Activated T-helper 9 cell treated with anti-CD3 and anti-CD28 coated beads, Interleukin-2, amount 50 U/mL, for 16 hours (primary cell): ENCODE results near the gene MRPL21.

Source experiments
- DNase-seq: peaks from one replicate; pipeline ENCODE4 v3.0.0-alpha.2; 2020; ENCODE audit warnings: low read depth

Gene MRPL21

DNA sequence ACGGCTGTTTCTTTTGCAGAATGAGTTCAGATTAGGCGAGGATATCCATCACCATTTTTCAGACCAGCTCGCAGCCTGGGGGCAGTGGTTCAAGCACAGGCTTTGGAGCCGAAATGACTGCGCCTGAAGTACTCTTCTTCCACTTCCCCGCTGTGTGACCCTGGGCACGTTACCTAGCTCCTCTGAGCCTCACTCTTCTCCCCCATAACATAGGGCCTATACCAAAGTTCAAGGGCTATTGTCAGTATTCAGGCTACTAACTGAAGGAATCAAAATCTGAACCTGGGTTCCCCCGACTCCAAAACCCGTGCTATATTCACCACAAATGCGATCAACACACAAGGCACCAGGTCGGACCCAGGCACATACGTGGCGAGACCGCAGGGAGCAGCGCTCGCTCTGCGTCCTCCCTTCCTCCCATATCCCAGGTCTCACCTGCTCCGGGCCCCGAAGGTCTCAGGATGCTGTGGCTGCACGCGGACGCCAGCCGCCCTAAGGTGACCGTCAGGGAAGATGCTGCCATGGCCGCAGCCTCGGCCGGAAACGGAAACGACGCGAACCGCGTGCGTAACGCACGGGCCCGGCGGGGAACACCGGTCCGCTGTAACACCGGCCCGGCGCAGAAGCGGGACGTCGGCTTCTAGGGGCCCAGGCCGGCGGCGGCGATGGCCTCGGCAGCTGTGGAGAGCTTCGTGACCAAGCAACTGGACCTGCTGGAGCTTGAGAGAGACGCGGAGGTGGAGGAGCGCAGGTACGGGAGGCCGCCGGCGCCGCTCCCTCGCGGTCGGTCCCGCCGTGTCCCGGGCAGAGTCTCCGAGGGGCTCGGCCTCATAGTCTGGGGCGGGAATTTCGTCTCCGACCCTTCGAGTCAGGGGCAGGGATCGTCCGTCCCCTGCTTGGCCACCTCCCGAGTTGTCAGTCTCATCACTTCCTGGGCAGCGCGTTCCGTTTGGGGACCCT is at the start of gene MRPL21, which contains the start of gene IGHMBP2:
TSS of gene MRPL21 (minus strand) at position 545 of the 960 bp plus-strand sequence. CDS start at position 523, 22 bp downstream.
TSS of gene IGHMBP2 (plus strand) at position 604 of the 960 bp plus-strand sequence. CDS start at position 666, 62 bp downstream.
- DNase-seq = peak; percentile 76

DNA sequence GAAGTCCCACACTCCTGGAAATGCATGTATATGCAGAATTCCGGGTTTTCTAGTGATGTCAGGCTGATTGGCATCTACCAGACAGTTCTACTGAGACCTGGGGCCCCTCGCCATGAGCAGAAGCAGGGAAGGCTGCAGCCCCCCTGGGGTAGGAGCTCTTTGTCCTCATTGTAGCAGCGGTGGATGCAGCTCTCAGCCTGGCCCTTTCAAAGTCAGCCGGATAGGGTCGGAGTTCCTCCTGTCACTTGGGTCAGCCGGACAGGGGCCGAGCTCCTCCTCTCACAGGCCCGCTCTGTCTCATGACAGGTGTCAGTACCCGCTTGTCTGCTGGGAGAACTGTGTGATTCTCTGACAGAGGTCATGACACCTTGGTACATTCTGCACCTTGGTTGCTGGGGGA is 47.1 kb upstream of the MRPL21 start:
- DNase-seq = no peak

- no peak for DNase-seq
Observed at GRCh38 chr11:68950270-68950669, 46.6 kb upstream of the MRPL21 start.

- no peak for DNase-seq
Observed at GRCh38 chr11:68948935-68949334, 45.3 kb upstream of the MRPL21 start.

DNA sequence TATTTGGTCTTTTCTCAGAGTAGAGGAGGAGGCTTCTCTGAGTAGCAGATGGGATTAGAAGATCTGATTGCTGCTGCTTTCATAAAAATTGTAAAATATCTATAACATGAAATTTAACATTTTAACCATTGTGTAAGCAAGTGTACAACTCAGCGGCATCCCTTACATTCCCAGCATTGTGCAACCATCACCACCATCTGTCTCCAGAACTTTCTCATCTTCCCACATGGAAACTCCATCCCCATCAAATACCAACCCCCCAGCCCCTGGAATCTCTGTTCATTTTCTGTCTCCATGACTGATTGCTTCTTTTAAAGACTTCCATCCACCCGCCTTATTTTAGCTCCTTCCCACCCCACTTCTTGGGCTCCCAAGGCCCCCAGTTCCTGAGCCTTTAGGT is 44.9 kb upstream of the MRPL21 start:
- DNase-seq = no peak

GRCh38 chr11:68947151-68947550 is 43.5 kb upstream of the MRPL21 start:
- no peak for DNase-seq

DNA sequence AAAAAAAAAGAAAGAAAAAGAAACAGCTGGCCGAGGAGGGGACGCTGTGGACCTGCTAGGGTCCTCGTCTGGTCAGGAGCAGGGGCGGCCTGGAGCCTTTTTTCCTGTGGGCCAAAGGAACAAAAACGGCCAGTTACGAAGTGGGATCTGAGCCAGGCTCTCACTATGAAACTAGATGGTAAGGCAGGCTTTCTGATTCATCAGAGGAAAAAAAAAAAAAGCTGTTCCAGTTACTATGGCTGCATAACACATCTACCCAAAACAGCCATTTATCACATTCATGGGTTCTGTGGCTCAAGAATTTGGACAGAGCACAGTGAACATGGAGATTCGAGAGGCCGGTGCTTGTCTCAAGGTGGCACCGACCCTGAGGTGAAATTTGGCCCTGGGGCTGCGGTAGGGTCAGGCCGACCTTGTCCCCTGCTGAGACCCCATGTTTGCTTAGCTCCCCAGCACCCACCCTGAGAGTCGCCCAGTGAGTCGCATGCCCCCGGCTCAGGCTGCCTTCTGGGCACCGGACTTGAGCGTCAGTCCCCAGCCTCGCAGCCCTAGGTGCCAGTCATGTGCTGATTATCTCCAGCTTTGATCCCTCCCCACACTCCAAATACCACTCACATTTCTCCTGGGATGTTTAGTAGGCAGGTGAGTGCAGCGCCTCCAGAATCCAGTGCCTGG is 42.9 kb upstream of the MRPL21 start:
- DNase-seq = no peak

- no peak for DNase-seq
Observed at GRCh38 chr11:68942751-68943271, 39.2 kb upstream of the MRPL21 start.

- DNase-seq = no peak
Observed at GRCh38 chr11:68942095-68942620, 38.5 kb upstream of the MRPL21 start.

DNA sequence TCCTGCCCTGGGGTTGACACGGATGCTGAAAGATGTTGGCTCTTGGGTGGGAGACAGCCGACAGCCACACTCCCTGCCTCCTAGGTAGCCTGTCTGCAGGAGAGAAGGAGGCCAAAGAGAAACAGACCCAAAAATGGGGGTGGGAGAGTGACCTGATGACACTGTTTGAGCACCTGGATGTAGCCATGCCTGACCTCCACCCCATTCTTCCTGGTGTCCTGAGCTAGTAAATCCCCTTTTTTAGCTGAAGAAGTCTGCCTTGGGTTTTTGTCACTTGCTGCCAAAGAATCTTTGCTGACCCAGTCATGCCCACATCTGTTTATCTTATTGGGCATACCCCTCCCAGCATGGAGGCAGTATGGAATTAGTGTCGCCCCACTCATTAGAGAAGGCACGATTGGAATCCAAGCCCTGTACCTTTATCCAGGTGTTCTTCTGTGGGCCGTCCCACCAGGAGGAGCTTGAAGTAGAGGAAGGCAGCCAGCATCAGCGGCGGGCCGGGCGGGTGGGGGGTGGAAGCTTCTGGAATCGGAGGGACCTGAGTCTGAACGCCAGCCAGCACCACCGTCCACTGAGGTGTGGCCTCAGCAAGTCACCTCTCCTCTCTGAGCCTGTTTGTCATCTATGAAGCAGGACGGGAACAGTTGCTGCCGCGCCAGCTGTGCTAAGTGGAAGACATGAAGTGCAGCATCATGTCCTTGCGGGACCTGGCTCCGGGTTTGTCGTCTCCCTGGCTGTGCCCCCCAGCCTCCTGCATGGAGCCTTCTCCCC is 37.9 kb upstream of the MRPL21 start:
- DNase-seq = no peak

DNA sequence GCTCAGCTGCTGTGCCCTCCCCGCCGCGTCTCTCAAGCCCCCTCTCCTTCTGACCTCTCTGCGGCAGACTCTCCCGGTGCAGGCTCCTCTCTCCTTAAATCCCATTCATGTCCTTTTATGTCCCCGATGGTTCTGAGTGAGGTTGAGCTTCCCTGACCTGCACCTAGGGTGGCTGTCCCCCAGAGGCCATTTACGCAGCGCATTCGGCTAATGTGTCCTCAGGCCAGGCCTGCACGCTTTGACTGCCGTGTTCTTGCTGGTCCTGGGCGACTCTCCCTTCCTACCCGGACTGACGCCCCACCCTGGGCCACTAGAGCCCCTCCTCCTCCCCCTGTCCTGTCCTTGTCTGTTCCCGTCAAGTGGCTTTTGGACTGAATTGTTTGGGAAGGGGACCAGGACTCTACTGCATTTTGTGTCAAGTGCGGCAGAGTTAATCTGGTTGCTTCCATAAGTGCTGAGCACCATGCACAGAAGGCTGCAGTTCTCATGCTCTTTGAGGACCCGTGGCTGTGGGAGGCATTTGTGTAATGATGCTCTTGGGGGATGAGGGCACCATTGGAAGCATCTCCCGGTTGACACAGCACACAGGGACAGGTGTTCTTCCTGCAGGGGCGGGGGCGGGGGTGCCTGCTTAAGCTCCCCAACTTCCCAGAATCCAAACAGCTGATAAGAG is 37.2 kb upstream of the MRPL21 start:
- DNase-seq = no peak

DNA sequence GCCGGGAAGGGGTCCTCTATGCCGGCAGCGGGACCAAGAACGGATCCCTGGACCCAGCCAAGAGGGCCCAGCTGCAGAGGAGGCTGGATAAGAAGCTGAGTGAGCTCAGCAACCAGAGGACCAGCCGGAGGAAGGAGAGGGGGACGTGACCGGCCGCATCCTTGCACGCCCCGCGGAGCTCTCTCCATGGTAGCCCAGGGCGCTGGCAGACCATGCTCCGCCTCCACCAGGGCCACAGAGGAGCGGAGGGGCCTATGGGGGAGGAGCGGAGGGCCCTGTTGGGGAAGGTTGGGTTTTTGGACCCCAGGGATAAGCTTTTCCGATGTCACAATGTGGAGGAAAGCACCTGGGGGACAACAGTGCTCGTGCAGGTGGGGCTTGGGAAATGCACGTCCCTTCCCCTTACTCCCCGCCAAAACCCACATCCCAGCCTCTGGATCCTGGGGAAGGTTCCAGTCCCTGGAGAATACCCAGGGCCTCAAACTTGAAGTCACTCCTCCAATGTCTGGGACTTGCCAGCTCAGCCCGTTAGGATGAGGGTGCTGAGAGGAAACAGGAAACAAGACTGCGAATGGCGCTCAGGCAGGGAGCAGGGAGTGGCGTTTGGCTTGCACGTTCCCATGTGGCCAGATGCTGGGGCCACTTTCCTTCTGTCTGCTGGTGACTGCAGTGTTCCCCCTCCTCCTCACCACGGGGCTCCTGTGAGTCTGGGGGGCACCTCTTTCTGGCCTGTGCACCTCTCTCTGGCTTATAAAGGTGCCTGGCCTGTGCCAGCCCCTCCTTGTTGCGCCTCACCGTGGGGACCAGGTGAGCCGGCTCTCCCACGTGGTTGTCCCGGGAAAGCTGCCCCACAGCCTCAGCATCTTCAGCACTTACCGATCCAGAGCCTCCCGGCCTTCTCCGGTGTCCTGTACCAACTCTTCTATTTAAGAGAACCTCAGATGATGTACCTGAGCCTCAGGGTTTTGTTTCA is 36.2 kb upstream of the MRPL21 start:
- DNase-seq = no peak

DNA sequence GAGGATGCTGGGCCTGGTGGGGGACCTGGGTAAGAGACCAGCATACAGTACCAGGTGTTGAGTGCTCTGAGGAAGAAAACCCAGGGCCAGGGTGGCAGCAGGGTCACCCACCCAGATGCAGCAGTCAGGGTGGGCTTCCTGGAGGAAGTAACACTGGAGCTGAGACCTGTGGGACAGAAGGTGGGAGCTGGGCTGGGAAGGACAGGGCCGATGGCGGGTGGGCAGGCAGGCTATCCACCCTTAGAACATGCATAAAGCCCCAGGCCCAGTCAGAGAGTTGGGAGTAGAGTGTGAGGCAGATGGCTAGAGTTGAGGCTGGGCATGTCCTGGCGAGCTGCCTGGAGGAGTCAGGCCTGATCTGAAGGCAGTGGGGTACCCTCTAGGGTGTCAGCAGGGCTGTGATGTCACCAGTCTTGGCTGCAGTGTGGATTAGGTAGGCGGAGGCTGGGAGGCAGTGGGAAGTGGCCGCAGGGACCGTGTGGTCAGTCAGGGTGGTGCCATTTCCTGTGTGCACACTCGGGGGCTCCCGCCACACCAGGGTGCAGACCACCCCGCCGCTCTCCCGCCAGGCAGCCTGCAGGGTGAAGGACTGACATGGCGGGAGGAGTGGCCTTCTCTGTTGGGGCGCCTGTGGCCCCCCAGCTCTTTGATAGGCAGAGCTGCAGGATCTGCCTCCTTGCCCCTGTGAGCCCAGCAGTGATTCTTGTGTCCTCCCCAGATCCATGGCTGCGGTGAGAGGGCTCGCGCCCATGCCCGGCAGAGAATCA is 35.4 kb upstream of the MRPL21 start:
- DNase-seq = no peak

DNA sequence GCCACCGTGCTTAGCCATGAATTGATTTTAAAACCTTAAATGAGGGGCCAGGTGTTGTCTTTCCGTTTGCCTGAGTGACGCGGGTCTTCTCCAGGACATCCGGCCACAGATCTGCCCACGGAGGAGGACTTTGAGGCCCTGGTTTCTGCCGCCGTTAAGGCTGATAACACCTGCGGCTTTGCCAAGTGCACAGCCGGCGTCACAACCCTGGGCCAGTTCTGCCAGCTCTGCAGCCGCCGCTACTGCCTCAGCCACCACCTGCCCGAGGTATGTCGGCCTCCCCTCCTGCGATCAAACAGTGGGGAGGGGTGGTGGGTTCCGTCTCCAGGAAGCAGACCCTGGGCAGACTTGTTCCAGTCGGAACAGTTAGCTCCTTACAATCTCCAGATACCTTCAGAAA is 34.5 kb upstream of the MRPL21 start:
- DNase-seq = no peak

DNA sequence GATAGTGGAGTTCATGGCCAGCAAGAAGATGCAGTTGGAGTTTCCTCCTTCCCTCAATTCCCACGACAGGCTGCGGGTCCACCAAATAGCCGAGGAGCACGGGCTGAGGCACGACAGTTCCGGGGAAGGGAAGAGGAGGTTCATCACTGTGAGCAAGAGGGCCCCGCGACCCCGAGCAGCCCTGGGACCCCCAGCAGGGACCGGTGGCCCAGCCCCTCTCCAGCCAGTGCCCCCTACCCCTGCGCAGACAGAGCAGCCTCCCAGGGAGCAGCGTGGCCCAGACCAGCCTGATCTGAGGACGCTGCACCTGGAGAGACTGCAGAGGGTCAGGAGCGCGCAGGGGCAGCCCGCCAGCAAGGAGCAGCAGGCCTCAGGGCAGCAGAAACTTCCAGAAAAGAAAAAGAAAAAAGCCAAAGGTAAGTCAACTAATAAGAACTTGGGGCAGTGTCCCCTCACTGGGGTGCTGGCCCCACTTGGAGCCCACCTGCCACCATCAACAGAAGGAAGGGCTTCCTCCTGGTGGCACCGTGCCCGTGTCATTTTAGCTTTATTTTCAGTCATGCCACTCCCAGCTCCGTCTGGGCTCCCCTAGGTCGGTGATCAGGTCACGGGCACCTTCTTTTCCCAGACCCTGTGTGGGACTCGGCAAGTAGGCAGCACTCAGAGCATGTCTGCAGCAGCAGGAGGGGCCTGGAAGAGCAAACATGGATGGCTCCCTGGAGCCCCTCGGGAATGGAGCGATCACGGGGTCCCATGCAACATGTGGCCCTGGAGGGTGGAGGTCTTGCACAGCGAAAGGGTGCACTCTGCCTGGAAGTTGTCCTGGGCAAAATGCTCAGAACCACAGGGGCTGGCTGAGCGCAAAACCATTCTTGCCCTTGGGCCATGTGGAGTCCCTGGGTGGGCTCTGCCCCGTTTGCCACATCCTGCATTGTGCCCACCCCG is 33.3 kb upstream of the MRPL21 start:
- no peak for DNase-seq

GRCh38 chr11:68936358-68936636 is 32.7 kb upstream of the MRPL21 start:
- DNase-seq = no peak

- no peak for DNase-seq
Observed at GRCh38 chr11:68935516-68936357, 32.1 kb upstream of the MRPL21 start.
